Mesothelial cell of epicardium (in vitro differentiated cells): ENCODE measurements around the gene NHERF1. TPM values are rescaled to one million over a fixed set of nuclear protein-coding genes. Genes with fewer than 3 reads are reported as not detected.

Source experiments
- DNase-seq, 2 experiments: peaks; one replicate each; pipeline ENCODE4 v3.0.0; 2021; ENCODE audit warnings: low spot score in 2 of 2; ENCODE audit not compliant: unreplicated experiment in 2 of 2
- H3K27ac Mint-ChIP-seq: 2 replicates; pipeline ENCODE4 v1.8.0; 2021; ENCODE audit warnings: mixed read lengths
- H3K27me3 Mint-ChIP-seq: 2 replicates; pipeline ENCODE4 v1.8.0; 2021; ENCODE audit warnings: low read depth, mixed read lengths
- H3K36me3 Mint-ChIP-seq: 2 replicates; pipeline ENCODE4 v1.8.0; 2021; ENCODE audit warnings: mixed read lengths
- H3K4me1 Mint-ChIP-seq: 2 replicates; pipeline ENCODE4 v1.8.0; 2021; ENCODE audit warnings: mixed read lengths
- H3K4me3 Mint-ChIP-seq: 2 replicates; pipeline ENCODE4 v1.8.0; 2021; ENCODE audit warnings: mild to moderate bottlenecking, moderate library complexity, mixed read lengths
- H3K9me3 Mint-ChIP-seq: 2 replicates; pipeline ENCODE4 v1.8.0; 2021; ENCODE audit warnings: mixed read lengths
- total RNA-seq: library from RNA; stranded (reverse); gene quantifications from 3 replicates; pipeline ENCODE4 v1.2.1, GENCODE V29; 2021
- TF ChIP-seq, protein P1 (sequence below): fragments of 200-600 bp; sonication (generic); IDR thresholded peaks from one replicate; pipeline ENCODE4 v1.5.0; 2021; ENCODE audit warnings: antibody characterized with exemption; ENCODE audit not compliant: unreplicated experiment

Gene NHERF1
- total RNA-seq, 1 donor from 2014 or later = 34.4 TPM

DNA sequence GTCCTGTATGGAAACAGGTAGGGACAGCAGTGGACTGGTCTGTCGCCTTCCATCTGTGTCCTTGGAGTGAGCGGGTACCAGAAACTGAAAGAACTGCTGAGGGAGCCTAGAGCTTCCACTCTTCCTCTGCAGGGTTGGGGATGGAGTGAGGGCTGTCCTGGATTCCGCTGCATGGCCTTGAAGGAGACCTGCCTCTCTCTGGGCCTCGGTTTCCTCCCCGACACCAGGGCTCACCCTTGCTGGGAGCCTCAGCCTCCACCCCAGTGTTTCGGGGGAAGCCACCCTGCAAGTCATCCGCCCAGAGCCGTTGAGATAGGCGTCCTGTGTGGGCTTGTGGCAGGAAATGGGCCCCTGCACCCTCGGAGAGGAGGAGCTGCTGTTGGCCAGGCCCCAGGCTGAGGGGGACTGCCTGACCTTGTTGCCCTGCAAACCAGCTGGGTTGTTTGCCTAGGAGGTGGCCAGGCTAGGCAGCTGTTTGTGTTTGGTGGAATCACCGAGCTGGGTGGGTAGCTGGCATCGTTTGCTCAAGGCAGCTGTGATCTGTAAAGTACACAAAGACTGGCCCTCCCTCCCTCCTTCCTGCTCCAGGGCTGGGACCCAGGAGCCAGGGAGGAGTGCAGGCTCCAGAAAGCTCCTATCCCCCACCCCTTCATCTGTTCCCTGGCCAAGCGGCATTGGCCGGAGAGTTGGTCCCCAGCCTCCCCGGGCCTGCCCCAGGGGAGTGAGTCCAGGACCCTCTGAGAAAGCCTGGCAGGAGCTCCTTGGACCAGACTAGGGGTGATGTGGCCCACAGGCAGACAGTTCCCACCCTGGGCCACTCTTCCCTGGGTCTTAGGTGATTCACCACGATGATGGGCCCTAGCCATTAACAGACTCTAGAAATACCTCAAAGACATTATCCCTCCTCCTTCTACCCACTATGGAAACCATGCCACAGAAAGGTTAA, 10.1 kb upstream of the NHERF1 start:
- H3K4me1 Mint-ChIP-seq = peaks cover 15% of the 10 kb centered on the region
- H3K9me3 Mint-ChIP-seq = no peaks in the 10 kb centered on the region
- TF ChIP-seq, protein P1, sequence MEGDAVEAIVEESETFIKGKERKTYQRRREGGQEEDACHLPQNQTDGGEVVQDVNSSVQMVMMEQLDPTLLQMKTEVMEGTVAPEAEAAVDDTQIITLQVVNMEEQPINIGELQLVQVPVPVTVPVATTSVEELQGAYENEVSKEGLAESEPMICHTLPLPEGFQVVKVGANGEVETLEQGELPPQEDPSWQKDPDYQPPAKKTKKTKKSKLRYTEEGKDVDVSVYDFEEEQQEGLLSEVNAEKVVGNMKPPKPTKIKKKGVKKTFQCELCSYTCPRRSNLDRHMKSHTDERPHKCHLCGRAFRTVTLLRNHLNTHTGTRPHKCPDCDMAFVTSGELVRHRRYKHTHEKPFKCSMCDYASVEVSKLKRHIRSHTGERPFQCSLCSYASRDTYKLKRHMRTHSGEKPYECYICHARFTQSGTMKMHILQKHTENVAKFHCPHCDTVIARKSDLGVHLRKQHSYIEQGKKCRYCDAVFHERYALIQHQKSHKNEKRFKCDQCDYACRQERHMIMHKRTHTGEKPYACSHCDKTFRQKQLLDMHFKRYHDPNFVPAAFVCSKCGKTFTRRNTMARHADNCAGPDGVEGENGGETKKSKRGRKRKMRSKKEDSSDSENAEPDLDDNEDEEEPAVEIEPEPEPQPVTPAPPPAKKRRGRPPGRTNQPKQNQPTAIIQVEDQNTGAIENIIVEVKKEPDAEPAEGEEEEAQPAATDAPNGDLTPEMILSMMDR = no peak
- H3K27ac Mint-ChIP-seq = no peak overlapping the region
- no peak for DNase-seq
- H3K4me3 Mint-ChIP-seq = peak overlapping the region; percentile 55
- no peaks in the 10 kb centered on the region for H3K36me3 Mint-ChIP-seq
- peaks cover 37% of the 10 kb centered on the region for H3K27me3 Mint-ChIP-seq

DNA sequence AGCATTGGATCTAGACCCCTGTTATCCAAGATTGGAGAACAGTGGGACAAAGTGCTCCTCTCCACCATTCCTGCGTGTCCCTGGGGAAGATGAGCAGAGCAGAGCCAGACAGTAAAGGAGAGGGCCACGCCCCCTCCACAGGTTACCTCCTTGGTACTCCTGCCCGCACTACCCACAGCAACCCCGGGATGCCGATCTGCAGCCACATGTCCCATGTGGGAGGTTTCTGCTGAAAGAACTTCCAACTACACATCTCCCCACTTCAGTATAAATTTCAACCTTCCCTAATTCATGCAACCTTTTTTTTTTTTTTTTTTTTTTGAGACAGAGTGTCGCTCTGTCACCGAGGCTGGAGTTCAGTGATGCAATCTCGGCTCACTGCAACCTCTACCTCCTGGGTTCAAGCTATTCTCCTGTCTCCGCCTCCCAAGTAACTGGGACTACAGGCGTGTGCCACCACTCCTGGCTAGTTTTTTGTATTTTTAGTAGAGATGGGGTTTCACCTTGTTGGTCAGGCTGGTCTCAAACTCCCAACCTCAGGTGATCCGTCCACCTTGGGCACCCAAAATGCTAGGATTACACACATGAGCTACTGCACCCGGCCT, 9.1 kb upstream of the NHERF1 start:
- H3K4me3 Mint-ChIP-seq = no peak overlapping the region
- no peaks in the 10 kb centered on the region for H3K9me3 Mint-ChIP-seq
- DNase-seq = no peak
- H3K27ac Mint-ChIP-seq = no peak overlapping the region
- TF ChIP-seq, protein P1 = no peak
- peaks cover 37% of the 10 kb centered on the region for H3K27me3 Mint-ChIP-seq
- H3K4me1 Mint-ChIP-seq = peaks cover 15% of the 10 kb centered on the region
- no peaks in the 10 kb centered on the region for H3K36me3 Mint-ChIP-seq

DNA sequence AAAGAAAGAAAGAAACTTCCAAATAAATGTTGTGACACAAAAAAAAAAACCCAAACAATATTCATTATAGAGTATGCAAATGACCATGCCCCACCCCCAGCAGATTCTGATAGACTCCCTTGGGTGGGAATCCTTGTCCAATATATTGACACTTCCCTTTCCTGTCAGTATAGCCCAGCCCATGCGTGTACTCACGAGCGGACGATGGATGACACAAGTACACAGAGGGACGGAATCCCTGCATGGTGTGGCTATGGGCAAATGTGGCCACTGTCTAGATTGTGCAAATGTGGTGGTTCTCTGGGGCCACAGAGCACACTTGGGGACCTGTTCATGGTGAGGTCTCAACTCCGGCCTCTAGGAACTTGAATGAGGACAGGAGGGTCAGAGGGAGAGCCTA, 8.3 kb upstream of the NHERF1 start:
- H3K27ac Mint-ChIP-seq = no peak overlapping the region
- H3K9me3 Mint-ChIP-seq = no peaks in the 10 kb centered on the region
- TF ChIP-seq, protein P1 = no peak
- H3K4me1 Mint-ChIP-seq = peaks cover 19% of the 10 kb centered on the region
- H3K4me3 Mint-ChIP-seq = no peak overlapping the region
- peaks cover 37% of the 10 kb centered on the region for H3K27me3 Mint-ChIP-seq
- H3K36me3 Mint-ChIP-seq = no peaks in the 10 kb centered on the region
- DNase-seq = no peak

DNA sequence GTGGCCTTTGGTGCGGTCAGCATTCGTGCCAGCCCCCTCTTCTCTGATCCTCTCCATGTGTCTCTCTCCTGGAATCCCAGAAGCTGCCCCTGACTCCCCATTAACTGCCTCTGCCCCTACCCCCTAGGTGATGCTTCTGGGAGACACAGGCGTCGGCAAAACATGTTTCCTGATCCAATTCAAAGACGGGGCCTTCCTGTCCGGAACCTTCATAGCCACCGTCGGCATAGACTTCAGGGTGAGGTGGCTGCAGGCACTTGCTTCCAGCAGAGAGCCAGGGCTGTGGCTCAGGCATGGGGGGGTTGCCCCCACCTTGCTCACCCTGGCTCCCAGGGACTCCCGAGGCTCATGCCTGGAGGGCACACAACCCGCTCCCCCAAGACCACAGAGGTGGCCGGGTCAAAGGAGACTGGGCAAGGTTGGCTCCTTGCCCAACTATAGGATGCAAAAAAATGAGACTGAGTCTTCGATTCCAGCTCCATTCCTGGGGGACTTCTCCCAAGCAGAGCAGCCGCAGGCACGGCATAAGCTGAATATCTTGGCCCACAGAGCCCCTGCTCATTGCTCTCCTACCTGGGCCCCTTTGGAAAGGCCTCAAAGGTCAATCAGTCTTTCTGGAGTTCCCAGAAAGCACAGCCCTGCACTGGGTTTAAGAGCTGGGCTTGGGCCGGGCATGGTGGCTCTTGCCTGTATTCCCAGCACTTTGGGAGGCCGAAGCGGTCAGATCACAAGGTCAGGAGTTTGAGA, 7.6 kb upstream of the NHERF1 start:
- TF ChIP-seq, protein P1 = no peak
- Mint-ChIP-seq H3K36me3 (no peaks in the 10 kb centered on the region), H3K4me1 (peaks cover 19% of the 10 kb centered on the region), H3K4me3 (no peak overlapping the region), H3K9me3 (no peaks in the 10 kb centered on the region), H3K27me3 (peaks cover 37% of the 10 kb centered on the region), H3K27ac (no peak overlapping the region)
- no peak for DNase-seq

DNA sequence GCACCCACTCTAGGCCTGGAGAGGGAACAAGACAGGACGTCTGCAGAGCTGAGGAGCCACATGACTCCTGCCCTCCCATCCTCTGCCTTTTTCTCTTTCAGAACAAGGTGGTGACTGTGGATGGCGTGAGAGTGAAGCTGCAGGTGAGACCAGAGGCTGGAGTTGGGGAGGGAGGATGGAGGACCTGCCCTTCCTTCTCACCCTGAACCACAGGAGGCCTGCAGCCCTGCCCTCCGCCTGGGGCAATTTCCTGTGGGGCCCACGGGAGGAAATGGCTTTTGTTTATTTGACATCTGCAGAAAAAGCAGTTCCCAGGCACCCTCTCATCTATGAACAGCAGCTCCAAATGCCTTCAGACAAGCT, 6.3 kb upstream of the NHERF1 start:
- Mint-ChIP-seq H3K36me3 (no peaks in the 10 kb centered on the region), H3K27ac (no peak overlapping the region), H3K4me3 (no peak overlapping the region), H3K27me3 (peaks cover 35% of the 10 kb centered on the region), H3K4me1 (peaks cover 23% of the 10 kb centered on the region), H3K9me3 (no peaks in the 10 kb centered on the region)
- TF ChIP-seq, protein P1 = no peak
- DNase-seq = no peak
